ENCODE data around the gene FLT3. TPM values are rescaled to one million over a fixed set of nuclear protein-coding genes. Genes with fewer than 3 reads are reported as not detected.

Gene FLT3
- total and polyA plus RNA-seq, 10 of the 15 experiments (the other 5 are each of a cell fraction or from before 2014, with no cell fraction given): 0.04 to 0.19 (median 0.11) TPM; not detected in 1

GRCh38 chr13:28056970-28057712, 43.2 kb downstream of the FLT3 start (continued):
- TF ChIP-seq RELB (IDR thresholded peaks at IDR 0.05; ENCODE audit: low read depth) (peak; percentile 55; the same call in 1 of the 2 replicates), ZBTB40 (IDR thresholded peaks at IDR 0.05; ENCODE audit: borderline replicate concordance) (no peak), YY1 (IDR thresholded peaks at IDR 0.05; ENCODE audit: low read depth, low read length) (no peak), PRDM15 (CRISPR knock-in tag; IDR thresholded peaks at IDR 0.05) (no peak), RUNX3 (IDR thresholded peaks at IDR 0.05; ENCODE audit: low read length) (peak; percentile 45; the same call in 1 of the 2 replicates), SMARCA5 (IDR thresholded peaks at IDR 0.05) (no peak), EED (IDR thresholded peaks at IDR 0.05; ENCODE audit: low read depth) (peak; percentile 34; the same call in 1 of the 2 replicates), PKNOX1 (IDR thresholded peaks at IDR 0.05) (peak; percentile 61; the same call in 1 of the 2 replicates), ZNF207 (IDR thresholded peaks at IDR 0.05; ENCODE audit: borderline replicate concordance) (no peak), PAX5 (IDR thresholded peaks at IDR 0.05; ENCODE audit: borderline replicate concordance, low read depth, low read length) (peak; percentile 63; the same call in 1 of the 2 replicates), EZH2 (IDR thresholded peaks at IDR 0.05; ENCODE audit: borderline replicate concordance, control insufficient read depth, low read depth, low read length) (no peak), E2F8 (IDR thresholded peaks at IDR 0.05; ENCODE audit: low read depth, partially characterized antibody) (no peak), ZNF274 (IDR thresholded peaks at IDR 0.05; ENCODE audit: insufficient read depth, insufficient read length) (no peak), CREM (IDR thresholded peaks at IDR 0.05; ENCODE audit: low read depth) (no peak), LARP7 (IDR thresholded peaks at IDR 0.05) (no peak), CBX3 (IDR thresholded peaks at IDR 0.05; ENCODE audit: borderline replicate concordance, low read depth) (no peak)
